OCI-LY3 (cell line): Measurements from ENCODE around the gene ZNF804A.

Experiments
- H2AFZ ChIP-seq: fragments of 200-600, 300-600 bp; shearing (Covaris generic); 2 replicates; pipeline ENCODE4 v1.6.0; 2014; ENCODE audit warnings: antibody characterized with exemption, low read depth, low read length
- H3K27ac ChIP-seq: fragments of 200-600, 300-600 bp; sonication (generic); 2 replicates; pipeline ENCODE4 v1.5.1; 2014; ENCODE audit warnings: mild to moderate bottlenecking, low read length, moderate library complexity, mixed read lengths
- H3K27me3 ChIP-seq: fragments of 200-600, 300-600 bp; sonication (generic); 2 replicates; pipeline ENCODE4 v1.6.1; 2014; ENCODE audit warnings: low read depth, low read length, mixed read lengths
- H3K36me3 ChIP-seq: fragments of 200-600, 300-600 bp; sonication (generic); replicated peaks from 2 replicates; pipeline ENCODE3; 2014; ENCODE audit warnings: low read depth, low read length, mixed read lengths
- H3K4me1 ChIP-seq: fragments of 300-600, 200-600 bp; sonication (generic); 2 replicates; pipeline ENCODE4 v1.6.1; 2014; ENCODE audit warnings: low read length, mixed read lengths
- H3K4me2 ChIP-seq: fragments of 200-600, 300-600 bp; sonication (generic); 2 replicates; pipeline ENCODE4 v1.6.1; 2014; ENCODE audit warnings: low read length, mixed read lengths
- H3K4me3 ChIP-seq: fragments of 300-600, 200-600 bp; sonication (generic); 2 replicates; pipeline ENCODE4 v1.5.1; 2014; ENCODE audit warnings: antibody characterized with exemption, mild to moderate bottlenecking, low read length, moderate library complexity
- H3K79me2 ChIP-seq: fragments of 300-600, 200-600 bp; shearing (Covaris generic); 2 replicates; pipeline ENCODE4 v1.6.1; 2014; ENCODE audit warnings: mild to moderate bottlenecking, low read length, mixed read lengths
- H3K9ac ChIP-seq: fragments of 300-600, 200-600 bp; shearing (Covaris generic); 2 replicates; pipeline ENCODE4 v1.6.0; 2014; ENCODE audit warnings: mild to moderate bottlenecking, low read length, moderate library complexity
- H3K9me3 ChIP-seq: fragments of 200-600, 300-600 bp; shearing (Covaris generic); 2 replicates; pipeline ENCODE4 v1.6.1; 2014; ENCODE audit warnings: low read length, mixed read lengths; ENCODE audit not compliant: insufficient read depth
- H4K20me1 ChIP-seq: fragments of 200-600, 300-600 bp; sonication (generic); 2 replicates; pipeline ENCODE4 v1.6.1; 2016; ENCODE audit warnings: low read length, mixed read lengths; ENCODE audit not compliant: insufficient read depth
- EZH2phosphoT487 ChIP-seq: fragments of 200-600 bp; shearing (Covaris generic); IDR thresholded peaks from 2 replicates; pipeline ENCODE4 v1.6.1; 2018; ENCODE audit warnings: antibody characterized with exemption, mixed run types, low read depth
- TF ChIP-seq, protein P1 (sequence below): fragments of 200-600, 300-600 bp; sonication (generic); IDR thresholded peaks from 2 replicates; pipeline ENCODE4 v1.5.1; 2014; ENCODE audit warnings: antibody characterized with exemption, low read length, low read depth

The ZNF804A gene

DNA sequence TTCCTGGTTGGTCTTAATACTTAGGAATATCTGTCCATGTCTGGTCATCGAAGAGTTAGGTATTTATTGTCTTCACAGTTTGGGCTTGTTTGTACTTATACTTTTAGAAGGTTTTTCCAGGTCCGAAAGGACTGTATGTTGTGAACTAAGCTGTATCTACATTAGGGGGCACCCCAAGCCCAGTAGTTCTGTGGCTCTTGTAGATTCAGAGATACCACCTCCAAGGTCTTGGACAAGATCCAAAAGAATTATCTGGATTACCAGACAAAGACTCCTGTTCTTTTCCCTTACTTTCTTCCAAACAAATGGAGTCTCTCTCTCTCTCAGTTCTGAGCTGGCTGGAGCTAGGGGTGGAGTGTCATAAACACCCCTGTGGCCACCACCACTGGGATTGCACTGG lies 328.7 kb downstream of the ZNF804A start:
- Histone ChIP-seq H3K4me3 (no peak overlapping the region), H3K79me2 (peaks cover 39% of the 10 kb centered on the region), H3K27me3 (no peaks in the 10 kb centered on the region), H3K9ac (no peak overlapping the region), H3K36me3 (peaks cover 11% of the 10 kb centered on the region), H3K4me1 (no peaks in the 10 kb centered on the region), H3K27ac (no peak overlapping the region), H3K9me3 (peaks cover 11% of the 10 kb centered on the region; the same call in 1 of the 2 replicates), H4K20me1 (no peaks in the 10 kb centered on the region; the same call in 1 of the 2 replicates), H2AFZ (no peak overlapping the region), H3K4me2 (no peak overlapping the region)
- no peak for TF ChIP-seq EZH2phosphoT487
- TF ChIP-seq, protein P1, sequence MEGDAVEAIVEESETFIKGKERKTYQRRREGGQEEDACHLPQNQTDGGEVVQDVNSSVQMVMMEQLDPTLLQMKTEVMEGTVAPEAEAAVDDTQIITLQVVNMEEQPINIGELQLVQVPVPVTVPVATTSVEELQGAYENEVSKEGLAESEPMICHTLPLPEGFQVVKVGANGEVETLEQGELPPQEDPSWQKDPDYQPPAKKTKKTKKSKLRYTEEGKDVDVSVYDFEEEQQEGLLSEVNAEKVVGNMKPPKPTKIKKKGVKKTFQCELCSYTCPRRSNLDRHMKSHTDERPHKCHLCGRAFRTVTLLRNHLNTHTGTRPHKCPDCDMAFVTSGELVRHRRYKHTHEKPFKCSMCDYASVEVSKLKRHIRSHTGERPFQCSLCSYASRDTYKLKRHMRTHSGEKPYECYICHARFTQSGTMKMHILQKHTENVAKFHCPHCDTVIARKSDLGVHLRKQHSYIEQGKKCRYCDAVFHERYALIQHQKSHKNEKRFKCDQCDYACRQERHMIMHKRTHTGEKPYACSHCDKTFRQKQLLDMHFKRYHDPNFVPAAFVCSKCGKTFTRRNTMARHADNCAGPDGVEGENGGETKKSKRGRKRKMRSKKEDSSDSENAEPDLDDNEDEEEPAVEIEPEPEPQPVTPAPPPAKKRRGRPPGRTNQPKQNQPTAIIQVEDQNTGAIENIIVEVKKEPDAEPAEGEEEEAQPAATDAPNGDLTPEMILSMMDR: no peak

DNA sequence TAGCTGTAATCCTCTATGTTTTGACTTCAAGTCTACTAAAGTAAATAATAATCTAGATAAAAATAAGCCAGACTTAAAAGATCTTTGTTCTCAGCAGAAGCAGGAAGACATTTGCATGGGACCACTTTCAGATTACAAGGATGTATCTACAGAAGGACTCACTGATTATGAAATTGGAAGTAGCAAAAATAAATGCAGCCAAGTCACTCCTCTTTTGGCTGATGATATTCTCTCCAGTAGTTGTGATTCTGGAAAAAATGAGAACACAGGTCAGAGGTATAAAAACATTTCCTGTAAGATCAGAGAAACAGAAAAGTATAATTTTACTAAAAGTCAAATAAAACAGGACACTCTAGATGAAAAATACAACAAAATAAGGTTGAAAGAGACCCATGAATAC lies 338.4 kb downstream of the ZNF804A start:
- no peak overlapping the region for H2AFZ ChIP-seq
- H3K27me3 ChIP-seq: no peaks in the 10 kb centered on the region
- no peaks in the 10 kb centered on the region for H3K4me1 ChIP-seq
- H3K4me2 ChIP-seq: no peak overlapping the region
- peaks cover 11% of the 10 kb centered on the region for H3K36me3 ChIP-seq
- no peak overlapping the region for H3K9ac ChIP-seq
- no peaks in the 10 kb centered on the region for H4K20me1 ChIP-seq
- no peak overlapping the region for H3K27ac ChIP-seq
- no peak overlapping the region for H3K4me3 ChIP-seq
- TF ChIP-seq EZH2phosphoT487: no peak
- TF ChIP-seq, protein P1: no peak
- H3K9me3 ChIP-seq: no peaks in the 10 kb centered on the region
- H3K79me2 ChIP-seq: no peaks in the 10 kb centered on the region

DNA sequence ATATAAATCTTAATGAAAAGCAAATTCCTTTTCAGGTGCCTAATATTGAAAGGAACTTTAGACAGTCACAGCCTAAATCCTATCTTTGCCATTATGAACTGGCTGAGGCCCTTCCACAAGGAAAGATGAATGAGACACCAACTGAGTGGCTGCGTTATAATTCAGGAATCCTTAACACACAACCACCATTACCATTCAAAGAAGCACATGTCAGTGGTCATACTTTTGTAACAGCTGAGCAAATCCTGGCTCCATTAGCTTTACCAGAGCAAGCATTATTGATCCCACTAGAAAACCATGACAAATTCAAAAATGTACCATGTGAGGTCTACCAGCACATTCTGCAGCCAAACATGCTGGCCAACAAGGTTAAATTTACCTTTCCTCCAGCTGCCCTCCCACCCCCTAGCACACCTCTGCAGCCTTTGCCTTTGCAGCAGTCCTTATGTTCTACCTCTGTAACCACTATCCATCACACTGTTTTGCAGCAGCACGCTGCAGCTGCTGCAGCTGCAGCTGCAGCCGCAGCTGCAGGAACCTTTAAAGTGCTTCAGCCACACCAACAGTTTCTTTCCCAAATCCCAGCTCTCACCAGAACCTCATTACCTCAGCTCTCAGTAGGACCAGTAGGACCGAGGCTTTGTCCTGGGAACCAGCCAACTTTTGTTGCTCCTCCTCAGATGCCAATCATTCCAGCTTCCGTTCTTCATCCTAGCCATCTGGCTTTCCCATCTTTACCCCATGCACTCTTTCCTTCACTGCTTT lies 340.1 kb downstream of the ZNF804A start:
- H3K27ac ChIP-seq: no peak overlapping the region
- no peaks in the 10 kb centered on the region for H3K79me2 ChIP-seq
- no peak overlapping the region for H3K4me3 ChIP-seq
- TF ChIP-seq EZH2phosphoT487: no peak
- TF ChIP-seq, protein P1: no peak
- H3K36me3 ChIP-seq: peaks cover 10% of the 10 kb centered on the region
- H3K4me1 ChIP-seq: no peaks in the 10 kb centered on the region
- H2AFZ ChIP-seq: no peak overlapping the region
- H4K20me1 ChIP-seq: no peaks in the 10 kb centered on the region
- no peak overlapping the region for H3K4me2 ChIP-seq
- H3K27me3 ChIP-seq: no peaks in the 10 kb centered on the region
- no peak overlapping the region for H3K9ac ChIP-seq
- no peaks in the 10 kb centered on the region for H3K9me3 ChIP-seq

DNA sequence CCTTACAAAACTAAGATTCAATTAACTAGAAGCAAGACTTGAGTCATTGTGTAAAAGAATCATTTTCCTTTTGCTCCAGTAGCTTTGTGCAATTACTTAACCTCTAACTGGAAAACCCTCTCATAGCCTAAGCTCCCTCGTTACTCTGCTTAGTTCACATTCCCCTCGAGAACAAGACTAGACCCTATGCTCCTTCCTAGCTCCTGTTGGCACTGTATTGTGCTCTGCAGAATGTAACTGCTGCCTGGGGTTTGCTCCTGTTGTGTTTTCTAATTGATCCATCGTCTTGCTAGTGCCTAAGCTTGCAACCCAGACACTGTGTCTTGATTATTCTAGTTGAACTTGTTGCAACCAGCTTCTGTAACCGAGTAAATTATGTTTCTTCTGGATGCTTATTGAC lies 347.0 kb downstream of the ZNF804A start:
- Histone ChIP-seq H4K20me1 (no peaks in the 10 kb centered on the region), H3K27me3 (no peaks in the 10 kb centered on the region), H3K4me1 (no peaks in the 10 kb centered on the region), H3K27ac (no peak overlapping the region), H3K9me3 (no peaks in the 10 kb centered on the region), H3K4me2 (no peak overlapping the region), H2AFZ (no peak overlapping the region), H3K9ac (no peak overlapping the region), H3K36me3 (peaks cover 4% of the 10 kb centered on the region), H3K4me3 (no peak overlapping the region), H3K79me2 (no peaks in the 10 kb centered on the region)
- TF ChIP-seq, protein P1: no peak
- TF ChIP-seq EZH2phosphoT487: no peak
